SK-N-SH (cell line): ENCODE measurements around the gene SEZ6L.

Experiments used
- FOXM1 ChIP-seq: IDR thresholded peaks from 2 replicates; pipeline ENCODE4 v1.4.0; 2012; ENCODE audit warnings: low read depth, mild to moderate bottlenecking
- MEF2A ChIP-seq: IDR thresholded peaks from 2 replicates; pipeline ENCODE4 v1.4.0; 2012; ENCODE audit warnings: low read depth, borderline replicate concordance
- SMC3 ChIP-seq: IDR thresholded peaks from 2 replicates; pipeline ENCODE4 v1.6.1; 2012; ENCODE audit warnings: low read depth, low read length, improper control_type of control experiment
- TF ChIP-seq, protein P1 (sequence below): fragments of 200-600 bp; sonication (generic); IDR thresholded peaks from 2 replicates; pipeline ENCODE4 v1.6.1; 2017; ENCODE audit warnings: antibody characterized with exemption, mild to moderate bottlenecking, moderate library complexity

DNA sequence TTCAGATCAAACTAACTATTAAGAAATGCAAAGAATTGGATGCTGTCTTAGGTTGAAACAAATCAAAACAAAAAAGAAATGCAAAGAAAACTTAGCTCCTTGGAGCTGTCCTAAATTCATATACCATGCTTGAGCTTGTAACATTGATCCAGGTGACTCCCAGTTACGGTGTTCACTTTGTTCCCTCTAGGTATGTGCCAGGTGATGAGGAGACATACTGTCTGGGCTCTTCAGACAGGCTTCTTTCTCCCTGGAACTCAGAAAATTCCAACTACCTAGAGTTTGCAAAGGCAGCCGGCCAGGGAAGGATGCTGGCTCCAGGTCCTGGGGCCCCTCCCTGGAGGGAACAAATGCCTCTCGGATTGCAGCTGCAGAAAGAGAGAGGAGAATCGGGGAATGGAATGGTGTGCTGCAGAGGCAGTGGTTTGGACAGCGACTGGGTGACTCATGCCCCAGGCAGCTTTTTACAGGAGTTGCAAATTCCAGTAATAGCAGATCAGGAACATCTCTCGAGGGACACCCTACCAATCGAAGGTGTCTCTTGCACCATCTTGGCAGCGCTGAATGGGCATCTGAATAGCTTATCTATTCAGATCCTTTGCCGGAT, 247.5 kb downstream of the SEZ6L start:
- TF ChIP-seq, protein P1, sequence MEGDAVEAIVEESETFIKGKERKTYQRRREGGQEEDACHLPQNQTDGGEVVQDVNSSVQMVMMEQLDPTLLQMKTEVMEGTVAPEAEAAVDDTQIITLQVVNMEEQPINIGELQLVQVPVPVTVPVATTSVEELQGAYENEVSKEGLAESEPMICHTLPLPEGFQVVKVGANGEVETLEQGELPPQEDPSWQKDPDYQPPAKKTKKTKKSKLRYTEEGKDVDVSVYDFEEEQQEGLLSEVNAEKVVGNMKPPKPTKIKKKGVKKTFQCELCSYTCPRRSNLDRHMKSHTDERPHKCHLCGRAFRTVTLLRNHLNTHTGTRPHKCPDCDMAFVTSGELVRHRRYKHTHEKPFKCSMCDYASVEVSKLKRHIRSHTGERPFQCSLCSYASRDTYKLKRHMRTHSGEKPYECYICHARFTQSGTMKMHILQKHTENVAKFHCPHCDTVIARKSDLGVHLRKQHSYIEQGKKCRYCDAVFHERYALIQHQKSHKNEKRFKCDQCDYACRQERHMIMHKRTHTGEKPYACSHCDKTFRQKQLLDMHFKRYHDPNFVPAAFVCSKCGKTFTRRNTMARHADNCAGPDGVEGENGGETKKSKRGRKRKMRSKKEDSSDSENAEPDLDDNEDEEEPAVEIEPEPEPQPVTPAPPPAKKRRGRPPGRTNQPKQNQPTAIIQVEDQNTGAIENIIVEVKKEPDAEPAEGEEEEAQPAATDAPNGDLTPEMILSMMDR = no peak
- TF ChIP-seq SMC3 (no peak), MEF2A (no peak), FOXM1 (no peak)
